IPS-15b (cell line): ENCODE data around the gene SV2C.

Experiments used
- H3K27me3 ChIP-seq: one replicate; pipeline ENCODE4 v1.6.1; 2013; ENCODE audit warnings: low read length; ENCODE audit not compliant: control insufficient read depth, insufficient read depth
- H3K36me3 ChIP-seq: one replicate; pipeline ENCODE4 v1.6.1; 2013; ENCODE audit warnings: low read length; ENCODE audit not compliant: control insufficient read depth, insufficient read depth
- H3K4me1 ChIP-seq: one replicate; pipeline ENCODE4 v1.6.1; 2013; ENCODE audit warnings: mild to moderate bottlenecking, low read length; ENCODE audit not compliant: control insufficient read depth, insufficient read depth
- H3K4me3 ChIP-seq: one replicate; pipeline ENCODE4 v1.5.1; 2013; ENCODE audit warnings: low read depth, low read length
- H3K9ac ChIP-seq: one replicate; pipeline ENCODE4 v1.6.1; 2013; ENCODE audit warnings: low read depth, mild to moderate bottlenecking, low read length
- H3K9me3 ChIP-seq: one replicate; pipeline ENCODE4 v1.6.1; 2013; ENCODE audit warnings: mild to moderate bottlenecking, low read length; ENCODE audit not compliant: control insufficient read depth, insufficient read depth

SV2C gene

GRCh38 chr5:76245590-76245989, 162.4 kb downstream of the SV2C start:
- Histone ChIP-seq H3K4me3 (no peak overlapping the region), H3K9me3 (no peaks in the 10 kb centered on the region), H3K9ac (no peak overlapping the region), H3K4me1 (no peaks in the 10 kb centered on the region), H3K27me3 (no peaks in the 10 kb centered on the region), H3K36me3 (no peaks in the 10 kb centered on the region)

GRCh38 chr5:76249621-76250020, 166.4 kb downstream of the SV2C start:
- H3K9me3 ChIP-seq = no peaks in the 10 kb centered on the region
- H3K4me3 ChIP-seq = no peak overlapping the region
- H3K9ac ChIP-seq = no peak overlapping the region
- no peaks in the 10 kb centered on the region for H3K27me3 ChIP-seq
- H3K4me1 ChIP-seq = no peaks in the 10 kb centered on the region
- no peaks in the 10 kb centered on the region for H3K36me3 ChIP-seq

GRCh38 chr5:76250463-76250862, 167.3 kb downstream of the SV2C start:
- H3K9me3 ChIP-seq = no peaks in the 10 kb centered on the region

GRCh38 chr5:76251656-76252055, 168.5 kb downstream of the SV2C start:
- Histone ChIP-seq H3K9ac (no peak overlapping the region), H3K36me3 (no peaks in the 10 kb centered on the region), H3K27me3 (no peaks in the 10 kb centered on the region), H3K4me3 (no peak overlapping the region), H3K4me1 (no peaks in the 10 kb centered on the region), H3K9me3 (no peaks in the 10 kb centered on the region)

More at GRCh38 chr5:76250463-76250862, 167.3 kb downstream of the SV2C start:
- Histone ChIP-seq H3K9ac (no peak overlapping the region), H3K27me3 (no peaks in the 10 kb centered on the region), H3K36me3 (no peaks in the 10 kb centered on the region), H3K4me1 (no peaks in the 10 kb centered on the region), H3K4me3 (no peak overlapping the region)

- Histone ChIP-seq H3K4me3 (no peak overlapping the region), H3K4me1 (no peaks in the 10 kb centered on the region), H3K9ac (no peak overlapping the region), H3K27me3 (no peaks in the 10 kb centered on the region), H3K9me3 (no peaks in the 10 kb centered on the region), H3K36me3 (no peaks in the 10 kb centered on the region)
Observed at GRCh38 chr5:76252437-76252836, 169.3 kb downstream of the SV2C start.

- no peaks in the 10 kb centered on the region for H3K27me3 ChIP-seq
- no peaks in the 10 kb centered on the region for H3K36me3 ChIP-seq
- no peaks in the 10 kb centered on the region for H3K9me3 ChIP-seq
- H3K4me1 ChIP-seq = no peaks in the 10 kb centered on the region
- H3K4me3 ChIP-seq = no peak overlapping the region
- H3K9ac ChIP-seq = no peak overlapping the region
Observed at GRCh38 chr5:76256116-76256889, 173.1 kb downstream of the SV2C start.

- H3K4me1 ChIP-seq = no peaks in the 10 kb centered on the region
- no peak overlapping the region for H3K4me3 ChIP-seq
- no peak overlapping the region for H3K9ac ChIP-seq
- no peaks in the 10 kb centered on the region for H3K27me3 ChIP-seq
- no peaks in the 10 kb centered on the region for H3K36me3 ChIP-seq
- no peaks in the 10 kb centered on the region for H3K9me3 ChIP-seq
Observed at GRCh38 chr5:76257225-76257833, 174.1 kb downstream of the SV2C start.

GRCh38 chr5:76257897-76258296, 174.7 kb downstream of the SV2C start:
- no peaks in the 10 kb centered on the region for H3K4me1 ChIP-seq
- no peak overlapping the region for H3K4me3 ChIP-seq
- no peak overlapping the region for H3K9ac ChIP-seq
- H3K27me3 ChIP-seq = no peaks in the 10 kb centered on the region
- no peaks in the 10 kb centered on the region for H3K36me3 ChIP-seq
- no peaks in the 10 kb centered on the region for H3K9me3 ChIP-seq

GRCh38 chr5:76264681-76265080, 181.5 kb downstream of the SV2C start:
- Histone ChIP-seq H3K9me3 (no peaks in the 10 kb centered on the region), H3K4me1 (peaks cover 2% of the 10 kb centered on the region), H3K4me3 (no peak overlapping the region), H3K9ac (no peak overlapping the region), H3K27me3 (no peaks in the 10 kb centered on the region), H3K36me3 (no peaks in the 10 kb centered on the region)

- Histone ChIP-seq H3K9ac (no peak overlapping the region), H3K27me3 (no peaks in the 10 kb centered on the region), H3K9me3 (no peaks in the 10 kb centered on the region), H3K4me3 (no peak overlapping the region), H3K4me1 (peaks cover 4% of the 10 kb centered on the region), H3K36me3 (no peaks in the 10 kb centered on the region)
Observed at GRCh38 chr5:76269259-76269931, 186.2 kb downstream of the SV2C start.

GRCh38 chr5:76269932-76270610, 186.9 kb downstream of the SV2C start:
- H3K4me1 ChIP-seq = peaks cover 4% of the 10 kb centered on the region
- no peak overlapping the region for H3K9ac ChIP-seq
- no peak overlapping the region for H3K4me3 ChIP-seq
- H3K36me3 ChIP-seq = no peaks in the 10 kb centered on the region
- no peaks in the 10 kb centered on the region for H3K9me3 ChIP-seq
- no peaks in the 10 kb centered on the region for H3K27me3 ChIP-seq
